ENCODE data around the gene SNX15.

SNX15 gene

DNA sequence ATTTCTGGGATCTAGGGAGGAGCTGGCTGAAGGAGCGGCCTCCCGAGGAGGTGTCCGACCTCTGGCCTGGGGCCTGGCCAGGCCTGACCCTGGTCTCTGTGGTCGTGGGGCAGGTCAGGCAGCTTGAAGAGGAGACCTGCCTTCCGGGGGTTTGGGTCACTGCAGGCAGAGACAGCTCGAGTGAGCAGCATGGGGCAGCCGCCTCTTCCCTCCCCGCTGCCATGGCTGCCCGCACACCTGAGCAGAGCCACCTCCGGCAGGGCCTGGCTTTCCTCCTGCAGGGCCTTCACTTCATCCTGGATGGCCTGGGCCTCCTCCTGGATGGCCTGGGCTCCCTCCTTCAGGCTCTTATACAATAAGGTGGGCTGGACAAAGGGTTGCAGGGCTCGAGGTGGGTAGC, 39.1 kb downstream of the SNX15 start:
- Histone ChIP-seq H3K27me3 (ENCODE audit: insufficient read depth, poor library complexity, severe bottlenecking) (no peaks in the 10 kb centered on the region), H3K27ac (replicated peaks) (no peak overlapping the region), H3K4me3 (replicated peaks; ENCODE audit: insufficient read depth, low read length) (no peak overlapping the region)
- DNase-seq (ENCODE audit: low read depth in 1 of 2, low spot score in 1 of 2): no peak
- no peak for TF ChIP-seq POLR2AphosphoS5 (IDR thresholded peaks at IDR 0.05; ENCODE audit: low read depth)
- TF ChIP-seq, protein P1, sequence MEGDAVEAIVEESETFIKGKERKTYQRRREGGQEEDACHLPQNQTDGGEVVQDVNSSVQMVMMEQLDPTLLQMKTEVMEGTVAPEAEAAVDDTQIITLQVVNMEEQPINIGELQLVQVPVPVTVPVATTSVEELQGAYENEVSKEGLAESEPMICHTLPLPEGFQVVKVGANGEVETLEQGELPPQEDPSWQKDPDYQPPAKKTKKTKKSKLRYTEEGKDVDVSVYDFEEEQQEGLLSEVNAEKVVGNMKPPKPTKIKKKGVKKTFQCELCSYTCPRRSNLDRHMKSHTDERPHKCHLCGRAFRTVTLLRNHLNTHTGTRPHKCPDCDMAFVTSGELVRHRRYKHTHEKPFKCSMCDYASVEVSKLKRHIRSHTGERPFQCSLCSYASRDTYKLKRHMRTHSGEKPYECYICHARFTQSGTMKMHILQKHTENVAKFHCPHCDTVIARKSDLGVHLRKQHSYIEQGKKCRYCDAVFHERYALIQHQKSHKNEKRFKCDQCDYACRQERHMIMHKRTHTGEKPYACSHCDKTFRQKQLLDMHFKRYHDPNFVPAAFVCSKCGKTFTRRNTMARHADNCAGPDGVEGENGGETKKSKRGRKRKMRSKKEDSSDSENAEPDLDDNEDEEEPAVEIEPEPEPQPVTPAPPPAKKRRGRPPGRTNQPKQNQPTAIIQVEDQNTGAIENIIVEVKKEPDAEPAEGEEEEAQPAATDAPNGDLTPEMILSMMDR (IDR thresholded peaks at IDR 0.05; ENCODE audit: insufficient read depth, low read length): no peak
- no peak for TF ChIP-seq SPI1 (IDR thresholded peaks at IDR 0.05; ENCODE audit: borderline replicate concordance, low read depth)
- TF ChIP-seq, protein P2, sequence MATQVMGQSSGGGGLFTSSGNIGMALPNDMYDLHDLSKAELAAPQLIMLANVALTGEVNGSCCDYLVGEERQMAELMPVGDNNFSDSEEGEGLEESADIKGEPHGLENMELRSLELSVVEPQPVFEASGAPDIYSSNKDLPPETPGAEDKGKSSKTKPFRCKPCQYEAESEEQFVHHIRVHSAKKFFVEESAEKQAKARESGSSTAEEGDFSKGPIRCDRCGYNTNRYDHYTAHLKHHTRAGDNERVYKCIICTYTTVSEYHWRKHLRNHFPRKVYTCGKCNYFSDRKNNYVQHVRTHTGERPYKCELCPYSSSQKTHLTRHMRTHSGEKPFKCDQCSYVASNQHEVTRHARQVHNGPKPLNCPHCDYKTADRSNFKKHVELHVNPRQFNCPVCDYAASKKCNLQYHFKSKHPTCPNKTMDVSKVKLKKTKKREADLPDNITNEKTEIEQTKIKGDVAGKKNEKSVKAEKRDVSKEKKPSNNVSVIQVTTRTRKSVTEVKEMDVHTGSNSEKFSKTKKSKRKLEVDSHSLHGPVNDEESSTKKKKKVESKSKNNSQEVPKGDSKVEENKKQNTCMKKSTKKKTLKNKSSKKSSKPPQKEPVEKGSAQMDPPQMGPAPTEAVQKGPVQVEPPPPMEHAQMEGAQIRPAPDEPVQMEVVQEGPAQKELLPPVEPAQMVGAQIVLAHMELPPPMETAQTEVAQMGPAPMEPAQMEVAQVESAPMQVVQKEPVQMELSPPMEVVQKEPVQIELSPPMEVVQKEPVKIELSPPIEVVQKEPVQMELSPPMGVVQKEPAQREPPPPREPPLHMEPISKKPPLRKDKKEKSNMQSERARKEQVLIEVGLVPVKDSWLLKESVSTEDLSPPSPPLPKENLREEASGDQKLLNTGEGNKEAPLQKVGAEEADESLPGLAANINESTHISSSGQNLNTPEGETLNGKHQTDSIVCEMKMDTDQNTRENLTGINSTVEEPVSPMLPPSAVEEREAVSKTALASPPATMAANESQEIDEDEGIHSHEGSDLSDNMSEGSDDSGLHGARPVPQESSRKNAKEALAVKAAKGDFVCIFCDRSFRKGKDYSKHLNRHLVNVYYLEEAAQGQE (IDR thresholded peaks at IDR 0.05; ENCODE audit: insufficient replicate concordance, low read depth): no peak
- no peak for TF ChIP-seq GABPA (IDR thresholded peaks at IDR 0.05; ENCODE audit: low read depth)

DNA sequence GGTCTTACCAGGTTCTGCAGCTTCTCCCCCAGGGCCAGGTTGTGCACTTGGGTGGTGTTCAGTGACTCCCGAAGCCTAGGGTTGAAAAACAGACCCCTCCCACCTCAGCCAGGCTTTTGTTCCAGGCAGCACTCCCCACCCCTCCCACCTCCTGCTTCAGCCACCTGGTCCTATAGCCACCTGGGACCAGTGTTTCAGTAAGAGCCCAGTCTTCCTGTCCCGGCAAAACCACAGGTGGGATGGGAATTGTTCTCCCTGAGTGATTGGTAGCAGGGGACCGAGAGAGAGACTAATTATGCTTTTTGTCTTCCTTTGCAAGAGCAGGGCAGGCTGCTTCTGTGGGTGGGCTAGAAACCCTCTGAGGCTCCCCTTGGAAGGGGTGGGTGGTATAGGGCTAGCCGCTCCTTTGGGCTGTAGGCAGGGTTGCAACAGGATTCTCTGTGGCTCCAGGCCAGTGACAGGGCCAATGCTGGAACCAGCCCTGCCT, 39.6 kb downstream of the SNX15 start:
- Histone ChIP-seq H3K27me3 (ENCODE audit: insufficient read depth, poor library complexity, severe bottlenecking) (no peaks in the 10 kb centered on the region), H3K27ac (replicated peaks) (no peak overlapping the region), H3K4me3 (replicated peaks; ENCODE audit: insufficient read depth, low read length) (no peak overlapping the region)
- TF ChIP-seq GABPA (IDR thresholded peaks at IDR 0.05; ENCODE audit: low read depth): no peak
- TF ChIP-seq, protein P2 (IDR thresholded peaks at IDR 0.05; ENCODE audit: insufficient replicate concordance, low read depth): no peak
- no peak for DNase-seq (ENCODE audit: low read depth in 1 of 2, low spot score in 1 of 2)

DNA sequence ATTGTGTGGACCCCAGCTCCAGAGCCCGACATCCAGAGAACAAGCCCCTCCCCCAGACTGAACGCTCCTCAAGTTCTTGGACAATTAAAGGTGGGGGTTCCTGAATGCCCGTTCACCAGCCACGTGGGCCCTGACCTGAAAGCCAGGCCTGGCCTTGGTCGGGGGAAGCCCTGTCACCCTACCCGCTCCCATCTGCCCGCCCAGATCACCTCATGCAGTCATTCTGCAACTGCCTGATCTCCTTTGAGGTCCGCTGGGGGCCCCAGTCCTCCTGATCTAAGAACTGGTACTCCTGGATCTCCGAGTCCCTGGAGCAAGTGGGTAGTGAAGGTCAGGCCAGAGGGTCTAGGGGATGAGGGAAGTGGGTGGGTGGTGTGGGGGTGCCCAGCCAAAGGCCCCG, 40.2 kb downstream of the SNX15 start:
- DNase-seq (ENCODE audit: low read depth in 1 of 2, low spot score in 1 of 2): no peak
- Histone ChIP-seq H3K4me3 (replicated peaks; ENCODE audit: insufficient read depth, low read length) (no peak overlapping the region), H3K27me3 (ENCODE audit: insufficient read depth, poor library complexity, severe bottlenecking) (no peaks in the 10 kb centered on the region), H3K27ac (replicated peaks) (no peak overlapping the region)
- TF ChIP-seq GABPA (IDR thresholded peaks at IDR 0.05; ENCODE audit: low read depth): no peak
- no peak for TF ChIP-seq POLR2AphosphoS5 (IDR thresholded peaks at IDR 0.05; ENCODE audit: low read depth)
- TF ChIP-seq, protein P2 (IDR thresholded peaks at IDR 0.05; ENCODE audit: insufficient replicate concordance, low read depth): no peak
- no peak for TF ChIP-seq SPI1 (IDR thresholded peaks at IDR 0.05; ENCODE audit: borderline replicate concordance, low read depth)
- TF ChIP-seq, protein P1 (IDR thresholded peaks at IDR 0.05; ENCODE audit: insufficient read depth, low read length): no peak

Measured in HL-60 (cell line).